GM18873 (cell line): Measurements from ENCODE around the gene POLR2F.
"Not testable (repeated sequence)": the region's sequence is repeated elsewhere in the genome, so short reads cannot be mapped to it uniquely, and the experiment has no call there.

Experiments used
- ATAC-seq: cut with Tn5 transposase; IDR thresholded peaks from one replicate; pipeline ENCODE4 v1.9.1; 2021; ENCODE audit warnings: mild to moderate bottlenecking, moderate library complexity, moderate number of reproducible peaks; ENCODE audit not compliant: unreplicated experiment, low FRiP score

The POLR2F gene

DNA sequence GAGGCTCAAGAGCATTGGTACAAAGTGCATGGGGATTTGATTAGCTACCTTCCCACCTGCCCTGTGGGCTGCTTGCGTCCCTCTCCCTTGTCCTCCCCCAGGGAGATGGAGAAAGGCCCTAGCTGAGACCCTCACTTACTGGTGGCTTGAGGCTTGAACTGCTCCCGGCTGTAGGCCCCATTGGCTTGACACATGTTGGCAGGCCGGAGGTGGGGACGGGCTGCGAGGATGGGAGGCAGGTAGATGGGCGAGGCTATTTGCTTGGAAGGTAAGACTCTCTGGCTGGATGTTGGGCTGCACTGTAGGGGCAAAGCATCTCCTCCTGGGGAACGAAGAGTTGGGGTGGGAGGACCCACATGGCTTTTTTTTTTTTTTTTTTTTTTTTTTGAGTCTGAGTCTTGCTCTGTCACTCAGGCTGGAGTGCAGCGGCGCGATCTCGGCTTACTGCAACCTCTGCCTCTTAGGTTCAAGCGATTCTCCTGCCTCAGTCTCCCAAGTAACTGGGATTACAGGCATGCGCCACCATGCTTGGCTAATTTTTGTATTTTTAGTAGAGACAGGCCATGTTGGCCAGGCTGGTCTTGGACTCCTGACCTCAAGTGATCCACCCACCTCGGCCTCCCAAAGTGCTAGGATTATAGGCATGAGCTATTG lies 6.2 kb upstream of the POLR2F start:
- not testable (repeated sequence) for ATAC-seq

DNA sequence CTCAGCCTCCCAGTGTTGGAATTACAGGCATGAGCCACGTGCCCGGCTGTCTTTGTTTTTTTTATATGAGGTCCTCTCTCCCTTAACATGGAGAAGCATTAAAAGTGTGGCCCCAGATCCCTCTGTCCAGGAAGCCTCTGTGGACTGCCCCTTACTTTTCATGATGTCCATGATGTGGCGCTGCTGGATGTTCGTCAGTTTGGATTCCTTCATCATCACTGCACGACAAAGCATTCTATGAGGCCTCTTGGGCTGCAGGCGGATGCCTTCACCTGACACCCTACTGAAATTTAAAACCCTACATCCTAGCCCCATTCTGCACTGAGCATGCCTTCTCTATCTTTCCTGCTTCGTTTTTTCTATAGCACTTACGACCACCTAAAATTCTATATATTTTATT lies 2.2 kb upstream of the POLR2F start:
- ATAC-seq = no peak

GRCh38 chr22:37952629-37953028 lies 870 bp upstream of the POLR2F start:
- ATAC-seq = not testable (repeated sequence)

GRCh38 chr22:37953062-37953436 lies 450 bp upstream of the POLR2F start:
- peak; percentile 29 for ATAC-seq

DNA sequence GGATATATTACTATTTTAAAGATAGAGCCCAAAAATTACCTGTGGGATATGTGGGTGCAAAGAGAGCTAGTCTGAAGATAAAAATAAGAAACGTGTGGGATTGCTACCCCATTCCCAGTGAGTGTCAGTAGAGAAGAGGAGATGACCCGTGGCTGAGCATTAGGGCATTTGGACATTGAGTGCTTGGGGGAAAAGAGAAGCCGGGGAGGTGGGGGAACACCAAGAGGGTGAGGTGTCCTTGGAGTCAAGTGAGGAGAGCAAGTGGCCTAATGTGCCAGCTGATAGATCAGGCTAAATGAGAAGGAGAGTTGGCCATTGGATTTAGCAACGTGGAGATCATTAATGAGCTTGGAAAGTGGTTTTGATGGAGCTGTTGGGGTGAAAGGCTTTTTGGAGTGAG lies 1.2 kb downstream of the POLR2F start:
- ATAC-seq = no peak

DNA sequence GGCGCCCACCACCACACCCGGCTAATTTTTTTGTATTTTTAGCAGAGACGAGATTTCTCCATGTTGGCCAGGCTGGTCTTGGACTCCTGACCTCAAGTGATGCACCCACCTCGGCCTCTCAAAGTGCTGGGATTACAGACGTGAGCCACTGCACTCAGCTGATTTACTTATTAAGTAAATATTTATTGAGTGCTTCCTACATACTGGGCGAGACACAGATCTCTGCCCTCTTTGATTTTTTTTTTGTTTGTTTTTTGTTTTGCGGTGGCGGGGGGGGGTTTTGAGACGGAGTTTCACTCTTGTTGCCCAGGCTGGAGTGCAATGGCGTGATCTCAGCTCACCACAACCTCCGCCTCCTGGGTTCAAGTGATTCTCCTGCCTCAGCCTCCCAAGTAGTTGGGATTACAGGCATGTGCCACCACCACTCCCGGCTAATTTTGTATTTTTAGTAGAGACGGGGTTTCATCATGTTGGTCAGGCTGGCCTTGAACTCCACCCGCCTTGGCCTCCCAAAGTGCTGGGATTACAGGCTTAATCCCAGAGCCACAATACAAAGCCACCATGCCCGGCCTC lies 2.4 kb downstream of the POLR2F start:
- ATAC-seq = not testable (repeated sequence)

DNA sequence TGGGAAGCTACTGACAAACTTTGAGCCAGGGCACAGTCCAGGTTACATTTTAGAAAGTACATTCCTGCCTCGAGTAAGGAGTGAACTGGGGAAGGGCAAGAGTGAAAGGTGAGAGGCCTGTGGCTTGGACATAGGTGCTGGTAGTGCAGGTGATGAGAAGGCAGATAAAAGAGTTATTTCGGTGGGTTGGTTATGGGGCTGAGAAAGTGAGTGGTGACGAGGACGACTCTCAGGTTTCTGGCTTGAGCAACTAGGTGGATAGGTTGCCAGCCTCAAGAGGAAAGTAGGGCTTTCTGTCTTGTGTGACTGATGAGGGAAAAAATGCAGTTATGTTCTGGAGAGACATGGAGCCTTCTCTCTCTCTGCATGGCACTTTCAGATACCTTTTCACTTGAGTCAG lies 3.7 kb downstream of the POLR2F start:
- no peak for ATAC-seq

DNA sequence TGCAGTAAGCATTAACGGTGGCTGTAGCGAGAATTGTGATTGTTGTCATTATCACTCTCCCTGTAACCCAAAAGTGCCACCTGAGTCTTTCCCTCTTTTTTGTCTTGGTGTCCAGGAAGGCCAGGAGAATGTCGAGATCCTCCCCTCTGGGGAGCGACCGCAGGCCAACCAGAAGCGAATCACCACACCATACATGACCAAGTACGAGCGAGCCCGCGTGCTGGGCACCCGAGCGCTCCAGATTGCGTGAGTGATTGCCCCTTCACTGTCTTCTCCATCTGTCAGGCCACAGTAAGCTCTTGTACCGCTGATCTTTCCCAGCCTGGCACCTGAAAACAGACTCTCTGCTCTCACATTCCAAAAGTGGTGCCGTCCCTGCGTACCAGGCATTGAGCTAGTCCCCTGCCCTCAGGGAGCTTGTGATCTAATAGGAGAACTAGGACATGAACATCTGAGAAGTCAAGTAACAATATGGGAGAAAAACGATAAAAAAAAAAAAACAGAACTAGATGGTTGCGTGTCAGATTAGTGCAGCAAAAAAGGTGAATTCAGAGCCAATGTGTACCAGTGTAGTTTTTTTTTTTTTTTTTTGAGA lies 5.8 kb downstream of the POLR2F start:
- ATAC-seq = no peak

GRCh38 chr22:37961062-37961461 lies 7.6 kb downstream of the POLR2F start:
- no peak for ATAC-seq

DNA sequence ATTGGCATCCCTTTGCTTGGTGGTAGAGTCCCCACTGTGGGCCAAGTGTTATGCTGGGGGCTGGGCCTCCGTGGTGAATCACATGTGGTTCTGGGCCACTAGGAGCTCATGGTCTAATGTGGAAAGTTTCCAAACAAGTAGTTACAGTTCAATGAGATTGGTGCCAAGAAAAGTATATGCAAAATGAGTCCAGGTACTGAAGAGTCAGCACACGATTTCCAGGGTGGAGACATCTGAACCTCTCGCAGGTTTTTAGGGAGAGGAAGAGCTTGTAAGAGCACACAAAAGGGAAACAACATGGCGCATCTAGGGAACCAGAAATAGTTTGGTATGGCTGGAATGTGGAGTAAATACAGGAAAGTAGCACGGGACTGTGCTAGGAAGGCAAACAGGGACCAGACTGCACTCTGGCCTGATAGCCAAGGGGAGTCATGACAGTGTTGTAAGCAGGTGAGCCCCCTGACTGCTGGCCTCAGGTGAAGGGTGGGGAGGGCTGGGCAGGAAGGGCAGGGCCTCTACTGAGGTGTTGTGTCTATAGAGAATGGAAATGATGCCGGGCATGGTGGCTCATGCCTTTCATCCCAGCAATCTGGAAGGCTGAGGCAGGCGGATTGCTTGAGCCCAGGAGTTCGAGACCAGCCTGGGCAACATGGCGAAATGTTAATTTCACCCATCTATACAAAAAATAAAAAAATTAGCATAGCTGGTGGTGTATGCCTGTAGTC lies 12.6 kb downstream of the POLR2F start:
- no peak for ATAC-seq

DNA sequence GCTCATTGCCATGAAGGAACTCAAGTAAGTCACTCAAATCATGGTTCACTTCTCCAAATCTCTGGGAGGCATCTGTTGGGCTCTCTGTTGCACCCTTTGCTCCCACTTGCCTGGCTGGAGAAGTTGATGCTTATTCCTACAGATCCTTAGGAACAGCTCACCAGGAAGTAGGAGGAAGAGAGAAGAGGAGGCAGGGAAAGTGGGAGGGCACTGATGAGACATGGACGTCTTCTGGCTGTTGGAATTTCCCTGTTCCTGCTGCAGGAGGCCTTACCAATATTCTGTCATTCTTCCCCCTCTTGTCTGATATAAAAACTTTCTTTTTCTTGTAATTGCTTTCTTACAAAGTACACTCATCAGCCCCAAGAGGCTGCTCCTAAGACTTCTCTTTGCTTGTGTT lies 13.6 kb downstream of the POLR2F start:
- ATAC-seq = no peak

DNA sequence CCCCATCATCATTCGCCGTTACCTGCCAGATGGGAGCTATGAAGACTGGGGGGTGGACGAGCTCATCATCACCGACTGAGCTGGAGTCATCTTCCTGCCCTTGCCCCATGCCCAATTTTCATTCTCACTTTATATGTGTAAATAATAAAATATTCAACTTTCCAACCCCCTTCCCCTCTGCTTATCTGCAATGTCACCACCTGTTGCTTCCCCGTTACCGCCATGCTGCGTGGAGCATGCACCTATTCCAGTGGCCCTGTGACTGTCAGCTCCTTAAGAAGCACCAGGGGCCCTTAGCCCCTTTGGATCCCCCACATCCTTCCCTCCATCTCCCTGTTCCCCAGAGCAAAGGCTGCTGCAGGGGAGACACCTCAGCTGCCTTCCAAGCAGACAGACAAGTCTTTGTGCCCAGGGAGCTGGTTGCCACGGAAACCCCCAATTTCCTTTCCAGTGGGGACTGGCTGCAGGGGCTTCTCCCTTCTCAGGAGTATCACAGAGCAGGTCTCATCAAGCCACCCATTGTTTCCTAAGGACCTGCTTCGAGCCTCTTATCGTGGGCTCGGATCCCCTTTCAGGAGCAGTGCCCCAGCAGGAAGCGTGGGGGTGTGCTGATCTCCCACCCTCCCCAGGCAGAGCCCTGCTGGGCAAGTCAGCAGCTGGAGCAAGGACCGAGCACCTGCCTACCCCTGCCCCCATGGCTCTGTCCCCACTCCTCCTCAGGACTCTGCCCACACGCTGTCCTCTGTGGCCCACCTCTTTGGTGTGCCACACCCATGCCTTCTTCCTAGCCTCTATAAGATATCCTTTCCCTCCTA lies 14.3 kb downstream of the POLR2F start:
- ATAC-seq = no peak

GRCh38 chr22:37968452-37969251 lies 15.2 kb downstream of the POLR2F start:
- no peak for ATAC-seq

DNA sequence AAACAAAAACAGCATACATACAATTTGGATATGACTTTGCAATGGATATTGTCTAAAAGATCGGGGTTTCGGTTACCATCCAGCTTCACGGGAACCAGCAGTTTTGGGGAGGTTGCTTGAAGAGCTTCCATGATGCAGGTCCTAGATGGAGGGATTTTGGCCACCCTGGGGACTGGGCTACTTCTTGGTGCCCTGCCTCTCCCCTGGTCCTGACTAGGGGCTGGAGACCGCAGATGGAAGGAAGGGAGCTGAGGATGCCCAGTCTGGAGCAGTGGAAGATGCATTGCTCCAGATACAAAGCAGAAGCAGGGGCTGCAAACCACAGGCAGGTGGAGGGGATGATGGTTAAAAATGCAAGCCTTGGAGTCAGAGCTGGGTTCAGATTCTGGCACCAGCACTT lies 17.4 kb downstream of the POLR2F start:
- no peak for ATAC-seq

GRCh38 chr22:37971475-37972434 lies 18.3 kb downstream of the POLR2F start:
- ATAC-seq = no peak

DNA sequence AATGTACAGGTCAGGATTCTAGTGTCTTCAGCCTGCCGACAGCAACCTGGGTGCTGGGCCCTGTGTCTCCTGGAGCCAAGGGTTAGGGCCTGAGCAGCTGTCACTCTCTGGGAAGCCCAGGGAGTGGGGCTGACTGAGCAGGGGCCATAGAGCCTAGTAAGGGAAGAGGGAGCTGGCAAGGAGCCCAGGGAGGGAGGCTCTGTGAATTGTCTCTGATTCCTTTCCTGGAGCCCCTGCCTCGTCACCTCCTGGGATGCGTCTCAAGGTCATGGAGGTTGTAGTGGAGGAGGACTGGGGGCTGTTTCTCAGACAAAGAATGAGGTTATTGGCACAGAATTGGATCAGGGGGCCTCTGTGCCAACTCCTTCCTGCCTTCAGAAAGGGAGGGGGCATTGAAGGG lies 19.0 kb downstream of the POLR2F start:
- no peak for ATAC-seq

- ATAC-seq = no peak
Measured at GRCh38 chr22:37973271-37974170, 20.0 kb downstream of the POLR2F start.

GRCh38 chr22:37975153-37975552 lies 21.7 kb downstream of the POLR2F start:
- no peak for ATAC-seq
